HepG2 (cell line): Measurements from ENCODE around the gene LZTS2. TPM values are rescaled to one million over a fixed set of nuclear protein-coding genes. Genes with fewer than 3 reads are reported as not detected.

Experiments used
- CENPX ChIP-seq: sonication (generic); formaldehyde crosslinking; IDR thresholded peaks from 2 replicates; pipeline ENCODE4 v1.9.0; 2021; ENCODE audit warnings: mild to moderate bottlenecking, missing genetic modification reagents, moderate library complexity
- FOXM1 ChIP-seq: sonication (generic); formaldehyde crosslinking; IDR thresholded peaks from 2 replicates; pipeline ENCODE4 v1.5.0; 2020; ENCODE audit warnings: missing genetic modification reagents
- HMGA1 ChIP-seq: sonication (generic); formaldehyde crosslinking; conservative IDR thresholded peaks from 2 replicates; pipeline ENCODE4 v1.4.0; 2020; ENCODE audit warnings: missing genetic modification reagents
- HNF1A ChIP-seq, 2 experiments: sonication (generic) in 1 of 2; formaldehyde crosslinking in 1 of 2; IDR thresholded peaks; 2 replicates each; pipeline versions ENCODE4 v1.4.0 to v1.6.1; 2016 to 2020; ENCODE audit warnings: borderline replicate concordance in 1 of 2, low read depth in 1 of 2, mild to moderate bottlenecking in 1 of 2, missing genetic modification reagents in 1 of 2
- KLF15 ChIP-seq: sonication (generic); formaldehyde crosslinking; IDR thresholded peaks from 2 replicates; pipeline ENCODE4 v1.8.1; 2023; ENCODE audit warnings: borderline replicate concordance, mild to moderate bottlenecking, inconsistent platforms, missing genetic modification reagents, mixed read lengths
- MLXIP ChIP-seq: sonication (generic); formaldehyde crosslinking; IDR thresholded peaks from 2 replicates; pipeline ENCODE4 v1.9.0; 2021; ENCODE audit warnings: missing genetic modification reagents, borderline replicate concordance
- PCBP1 ChIP-seq: fragments of 200-400 bp; formaldehyde crosslinking; IDR thresholded peaks from 2 replicates; pipeline ENCODE4 v1.6.1; 2017; ENCODE audit warnings: mild to moderate bottlenecking, low read depth, low read length, borderline replicate concordance
- POLR2AphosphoS2 ChIP-seq: IDR thresholded peaks from 2 replicates; pipeline ENCODE4 v1.6.1; 2011; ENCODE audit warnings: low read depth, low read length, improper control_type of control experiment
- REPIN1 ChIP-seq: sonication (generic); formaldehyde crosslinking; IDR thresholded peaks from 2 replicates; pipeline ENCODE4 v1.8.0; 2022; ENCODE audit warnings: missing genetic modification reagents, low read depth, mild to moderate bottlenecking, borderline replicate concordance
- SIN3A ChIP-seq: IDR thresholded peaks from 2 replicates; pipeline ENCODE4 v1.6.1; 2011; ENCODE audit warnings: low read depth, mild to moderate bottlenecking, control low read depth, low read length, borderline replicate concordance
- SP2 ChIP-seq: sonication (generic); formaldehyde crosslinking; IDR thresholded peaks from 2 replicates; pipeline ENCODE4 v1.5.1; 2020; ENCODE audit warnings: mild to moderate bottlenecking, missing genetic modification reagents
- SPEN ChIP-seq: sonication (generic); formaldehyde crosslinking; IDR thresholded peaks from 2 replicates; pipeline ENCODE4 v1.5.1; 2020; ENCODE audit warnings: low read depth, mild to moderate bottlenecking, missing genetic modification reagents
- U2AF1 ChIP-seq: fragments of 200-400 bp; formaldehyde crosslinking; optimal IDR thresholded peaks from 2 replicates; pipeline ENCODE3; 2017; ENCODE audit warnings: mild to moderate bottlenecking, low read depth, low read length
- USF2 ChIP-seq, 2 experiments: sonication (generic) in 1 of 2; formaldehyde crosslinking in 1 of 2; IDR thresholded peaks; 2 replicates each; pipeline versions ENCODE4 v1.5.1 to v1.6.1; 2011 to 2020; ENCODE audit warnings: borderline replicate concordance in 1 of 2, low read depth in 1 of 2, low read length in 1 of 2, mild to moderate bottlenecking in 1 of 2, missing genetic modification reagents in 1 of 2, moderate library complexity in 1 of 2
- ZBTB21 ChIP-seq: sonication (generic); formaldehyde crosslinking; IDR thresholded peaks from 2 replicates; pipeline ENCODE4 v1.4.0; 2020; ENCODE audit warnings: missing genetic modification reagents
- ZNF160 ChIP-seq: sonication (generic); formaldehyde crosslinking; IDR thresholded peaks from 2 replicates; pipeline ENCODE4 v1.8.0; 2022; ENCODE audit warnings: mild to moderate bottlenecking, inconsistent platforms, missing genetic modification reagents
- ZNF296 ChIP-seq: sonication (generic); formaldehyde crosslinking; conservative IDR thresholded peaks from 2 replicates; pipeline ENCODE4 v1.5.0; 2020; ENCODE audit warnings: mild to moderate bottlenecking, missing genetic modification reagents
- ZNF326 ChIP-seq: sonication (generic); formaldehyde crosslinking; IDR thresholded peaks from 2 replicates; pipeline ENCODE4 v1.4.0; 2020; ENCODE audit warnings: missing genetic modification reagents, borderline replicate concordance
- ZNF772 ChIP-seq: sonication (generic); formaldehyde crosslinking; IDR thresholded peaks from 2 replicates; pipeline ENCODE4 v1.5.0; 2020; ENCODE audit warnings: mild to moderate bottlenecking, missing genetic modification reagents
- polyA plus RNA-seq, 8 experiments: library from polyadenylated mRNA; depleted of rRNA in 3 of 8; stranded (reverse) in 7 of 8; unstranded in 1 of 8; fragments of >200 nt; fragmentation: Illumina TruSeq in 4 of 8; extraction: Trizol in 4 of 8; gene quantifications; 2 replicates each; pipeline versions ENCODE4 v1.2.1 to v1.2.3, GENCODE V29; 2011 to 2016; ENCODE audit warnings: low read depth in 4 of 8, missing spikeins in 1 of 8, mixed read lengths in 1 of 8; ENCODE audit not compliant: insufficient read depth in 1 of 8
- total RNA-seq, 5 experiments: library from RNA; depleted of rRNA; stranded (reverse); fragments of >200 nt; fragmentation: Illumina TruSeq; extraction: Trizol; gene quantifications; 2 replicates each; pipeline ENCODE4 v1.2.3, GENCODE V29; 2016; ENCODE audit warnings: low read depth in 1 of 5

The LZTS2 gene
- total and polyA plus RNA-seq, 2 of the 13 experiments (the other 11 are each of a cell fraction or from before 2014, with no cell fraction given): 43.6 to 65.6 TPM

GRCh38 chr10:101012525-101013364, 13.1 kb downstream of the LZTS2 start (continued):
- TF ChIP-seq USF2 (IDR thresholded peaks at IDR 0.05; ENCODE audit: low read depth, low read length) (no peak), USF2 (CRISPR knock-in tag; IDR thresholded peaks at IDR 0.05; ENCODE audit: borderline replicate concordance) (no peak), CENPX (no peak), MLXIP (CRISPR knock-in tag) (no peak), PCBP1 (no peak), SIN3A (0 out of 2 replicates have a peak, but pooled peaks have one; percentile 55), ZNF326 (CRISPR knock-in tag) (no peak), U2AF1 (no peak), HNF1A (IDR thresholded peaks at IDR 0.05; ENCODE audit: low read depth) (no peak), HNF1A (CRISPR knock-in tag; IDR thresholded peaks at IDR 0.05; ENCODE audit: borderline replicate concordance) (no peak), ZNF296 (CRISPR knock-in tag) (no peak), HMGA1 (CRISPR knock-in tag) (no peak), REPIN1 (CRISPR knock-in tag) (no peak), FOXM1 (no peak), KLF15 (CRISPR knock-in tag) (no peak), SP2 (CRISPR knock-in tag) (no peak), ZNF772 (CRISPR knock-in tag) (0 out of 2 replicates have a peak, but pooled peaks have one; percentile 35), POLR2AphosphoS2 (no peak), ZBTB21 (CRISPR knock-in tag) (no peak), ZNF160 (no peak), SPEN (CRISPR knock-in tag) (no peak)
